ENCODE results near the gene CEMIP2.

Gene CEMIP2

DNA sequence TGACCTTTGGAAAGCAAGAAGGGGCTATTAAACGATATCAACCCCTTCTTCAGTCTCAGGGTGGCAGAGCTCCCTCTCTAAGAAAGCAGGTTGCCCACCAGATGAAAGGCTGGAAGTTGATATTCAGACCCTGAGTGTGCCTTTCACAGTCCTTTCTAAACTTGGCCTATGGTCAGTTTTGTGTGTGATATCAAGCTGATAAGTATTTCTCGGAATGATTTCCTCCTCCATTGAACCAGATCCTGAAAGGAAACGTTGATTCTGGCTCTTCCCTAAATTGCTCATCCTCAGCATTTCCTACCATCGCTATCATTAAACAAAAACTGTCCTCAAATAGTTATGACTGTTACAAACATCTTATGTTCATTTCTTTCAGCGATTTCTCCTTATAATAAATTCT lies 130.4 kb downstream of the CEMIP2 start:
- DNase-seq (ENCODE audit: low spot score), result no peak

DNA sequence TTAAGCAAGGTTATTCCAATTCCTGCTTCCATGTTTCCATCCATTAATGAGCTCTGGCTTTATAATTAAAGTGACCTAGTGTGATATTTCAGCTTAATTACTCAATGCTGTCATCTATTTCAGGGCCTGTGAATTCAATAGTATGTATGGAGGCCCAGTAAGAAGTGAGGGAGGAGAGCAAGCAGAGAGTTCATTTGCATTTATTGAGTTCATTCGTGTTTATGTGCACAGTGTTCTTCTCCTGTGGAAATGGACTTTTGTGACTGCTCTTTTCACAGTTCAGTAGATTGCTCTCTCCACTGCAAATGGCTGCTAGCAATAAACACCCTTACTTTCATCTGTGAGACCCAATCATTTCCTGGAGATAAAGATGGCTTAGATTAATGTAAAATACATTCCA lies 130.9 kb downstream of the CEMIP2 start:
- no peak for DNase-seq (ENCODE audit: low spot score)

GRCh38 chr9:71636143-71636839 lies 132.0 kb downstream of the CEMIP2 start:
- DNase-seq (ENCODE audit: low spot score), result no peak

GRCh38 chr9:71634752-71635151 lies 133.6 kb downstream of the CEMIP2 start:
- no peak for DNase-seq (ENCODE audit: low spot score)

Measured in D341Med (cell line).